Activated gamma-delta T cell treated with Interleukin-2 at 50 U/mL for 16 hours (primary cell): ENCODE measurements around the gene VIL1.

Experiments
- DNase-seq: peaks from one replicate; pipeline ENCODE4 v3.0.0-alpha.2; 2020

VIL1 gene

DNA sequence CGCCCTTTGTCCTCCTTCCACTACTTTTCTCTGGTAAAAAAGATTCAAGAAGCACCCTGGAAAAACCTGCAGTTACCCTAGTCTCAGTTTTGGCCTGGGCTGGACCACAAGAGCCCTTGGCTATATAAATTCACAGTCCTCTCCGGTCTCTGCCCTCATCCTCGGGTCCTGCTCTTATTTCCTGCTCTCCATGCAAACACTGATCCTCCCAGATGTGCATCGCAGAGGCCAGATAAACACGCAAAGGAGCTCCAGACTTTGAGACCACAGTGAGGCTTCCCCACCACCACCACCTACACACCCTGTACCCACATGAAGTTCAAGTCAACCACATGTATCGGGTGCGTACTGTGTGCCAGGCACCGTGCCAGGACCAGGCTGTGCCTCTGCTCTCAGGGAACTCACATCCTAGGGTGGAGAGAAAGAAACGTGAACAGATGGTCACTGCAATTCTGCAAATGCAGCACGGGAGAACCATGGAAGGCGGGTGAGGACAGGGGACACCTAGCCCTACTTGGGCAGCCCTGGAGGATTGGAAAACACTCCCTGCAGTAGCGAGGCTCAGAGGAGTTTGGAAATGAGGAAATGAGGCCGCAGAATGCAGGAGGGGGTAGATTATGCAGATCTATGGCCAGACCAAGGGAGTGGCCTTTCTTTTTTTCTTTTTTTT is 11.8 kb upstream of the VIL1 start:
- DNase-seq = peak; percentile 66

DNA sequence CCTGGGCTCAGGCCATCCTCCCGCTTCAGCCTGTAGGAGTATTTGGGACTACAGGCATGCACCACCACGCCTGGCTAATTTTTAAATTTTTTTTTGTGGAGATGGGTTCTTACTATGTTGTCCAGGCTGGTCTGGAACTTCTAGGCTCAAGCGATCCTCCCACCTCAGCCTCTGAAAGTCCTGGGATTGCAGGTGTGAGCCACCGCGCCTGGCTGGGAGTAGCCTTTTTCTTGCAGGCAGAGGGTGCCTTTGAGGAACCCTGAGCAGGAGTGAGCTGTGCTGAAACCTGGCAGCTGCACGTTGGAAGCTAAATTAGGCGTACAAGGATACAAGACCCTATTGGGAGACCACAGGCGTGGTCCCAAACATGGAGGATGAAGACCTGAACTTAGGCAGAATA is 11.2 kb upstream of the VIL1 start:
- no peak for DNase-seq

DNA sequence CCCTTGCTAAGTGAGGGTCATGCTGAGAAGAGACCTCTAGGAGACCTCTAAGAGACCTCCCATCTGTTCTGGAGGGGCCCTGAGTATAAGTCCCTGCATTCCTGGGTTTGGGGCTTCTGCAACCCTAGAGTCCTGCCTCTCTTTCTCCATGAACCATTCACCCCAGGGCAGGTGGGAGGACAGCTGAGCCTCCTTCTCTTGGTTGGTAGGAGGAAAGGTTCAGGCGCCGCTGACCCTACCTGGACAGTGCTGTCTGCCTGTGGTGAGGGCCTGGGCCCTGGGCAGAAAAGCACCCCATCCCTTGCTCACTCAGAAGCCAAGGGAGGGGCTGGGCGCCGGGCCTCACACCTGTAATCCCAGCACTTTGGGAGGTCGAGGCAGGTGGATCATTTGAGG is 604 bp upstream of the VIL1 start:
- no peak for DNase-seq

DNA sequence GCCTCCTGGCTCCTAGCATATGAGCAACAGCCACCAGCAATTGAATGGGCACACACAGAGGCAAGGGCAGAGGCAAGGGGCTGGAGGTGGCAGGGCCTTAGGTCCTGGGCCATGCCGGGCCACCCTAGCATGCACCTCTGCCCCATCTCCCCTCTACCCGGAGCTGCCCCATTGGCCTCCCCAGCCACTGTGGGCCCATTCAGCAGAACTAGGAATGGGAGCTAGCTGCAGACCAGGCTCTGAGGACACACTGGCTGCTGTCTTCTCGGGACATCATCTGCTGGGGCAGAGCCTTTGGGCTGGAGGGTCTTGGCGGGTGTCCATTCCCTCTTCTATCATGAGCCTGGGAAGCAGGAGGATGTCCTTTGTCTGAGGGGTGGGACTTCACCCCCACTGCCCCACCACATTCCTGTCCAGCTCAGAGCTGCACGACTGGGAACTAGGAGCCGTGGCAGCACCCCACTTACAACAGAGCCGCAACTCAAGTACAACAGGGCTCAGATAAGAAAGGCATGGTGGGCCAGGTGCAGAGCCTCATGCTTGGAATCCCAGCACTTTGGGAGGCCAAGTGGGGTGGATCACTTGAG is 800 bp downstream of the VIL1 start:
- DNase-seq = no peak

DNA sequence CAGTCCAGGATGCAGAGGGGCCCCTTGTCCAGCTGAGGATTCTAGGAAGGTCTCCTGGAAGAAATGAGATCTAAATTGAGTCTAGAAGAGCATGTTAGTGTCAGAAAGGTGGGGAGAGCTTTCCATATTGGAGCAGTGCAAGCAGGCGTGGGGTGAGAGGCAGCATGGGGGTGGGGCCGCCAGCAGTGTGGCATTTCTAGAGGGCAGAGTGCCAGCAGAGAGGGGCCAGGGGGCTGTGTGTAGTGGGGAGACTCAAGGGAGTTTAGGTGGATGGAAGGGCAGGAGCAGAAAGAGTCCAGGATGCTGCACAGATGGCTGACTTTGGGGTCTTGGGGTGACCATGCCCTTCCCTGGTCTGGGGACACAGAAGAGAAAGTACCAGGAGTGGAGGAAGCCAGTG is 2.1 kb downstream of the VIL1 start:
- no peak for DNase-seq

GRCh38 chr2:218422403-218423086 is 3.6 kb downstream of the VIL1 start:
- DNase-seq = no peak

DNA sequence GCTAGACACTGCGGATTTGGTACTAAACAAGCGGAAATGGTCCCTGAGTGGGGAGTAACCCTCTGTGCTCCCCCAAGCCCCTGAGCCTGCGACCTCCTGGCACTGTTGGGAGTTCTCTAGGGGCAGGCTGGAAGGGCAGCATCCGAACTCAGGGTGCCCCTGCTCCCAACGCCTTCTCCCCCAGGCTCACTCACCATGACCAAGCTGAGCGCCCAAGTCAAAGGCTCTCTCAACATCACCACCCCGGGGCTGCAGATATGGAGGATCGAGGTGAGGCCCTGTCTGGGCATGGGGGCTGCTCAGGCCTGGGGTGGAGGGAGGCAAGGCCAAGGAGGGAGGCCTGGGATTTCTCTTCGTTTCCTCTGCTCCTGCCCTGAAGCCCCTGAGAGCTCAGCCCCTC is 4.7 kb downstream of the VIL1 start:
- DNase-seq = no peak

DNA sequence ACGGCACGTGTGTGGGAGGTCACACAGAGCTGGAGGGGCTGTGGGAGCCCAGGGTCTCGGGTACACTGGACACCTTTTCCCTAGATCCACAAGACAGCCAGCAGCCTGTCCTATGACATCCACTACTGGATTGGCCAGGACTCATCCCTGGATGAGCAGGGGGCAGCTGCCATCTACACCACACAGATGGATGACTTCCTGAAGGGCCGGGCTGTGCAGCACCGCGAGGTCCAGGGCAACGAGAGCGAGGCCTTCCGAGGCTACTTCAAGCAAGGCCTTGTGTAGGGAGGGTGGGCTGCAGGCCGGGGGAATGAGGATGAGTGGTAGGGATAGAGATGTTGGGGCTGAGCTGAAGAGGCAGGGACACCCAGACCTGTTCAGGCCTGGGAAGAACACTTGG is 6.6 kb downstream of the VIL1 start:
- no peak for DNase-seq

GRCh38 chr2:218427741-218428140 is 8.8 kb downstream of the VIL1 start:
- DNase-seq = no peak

DNA sequence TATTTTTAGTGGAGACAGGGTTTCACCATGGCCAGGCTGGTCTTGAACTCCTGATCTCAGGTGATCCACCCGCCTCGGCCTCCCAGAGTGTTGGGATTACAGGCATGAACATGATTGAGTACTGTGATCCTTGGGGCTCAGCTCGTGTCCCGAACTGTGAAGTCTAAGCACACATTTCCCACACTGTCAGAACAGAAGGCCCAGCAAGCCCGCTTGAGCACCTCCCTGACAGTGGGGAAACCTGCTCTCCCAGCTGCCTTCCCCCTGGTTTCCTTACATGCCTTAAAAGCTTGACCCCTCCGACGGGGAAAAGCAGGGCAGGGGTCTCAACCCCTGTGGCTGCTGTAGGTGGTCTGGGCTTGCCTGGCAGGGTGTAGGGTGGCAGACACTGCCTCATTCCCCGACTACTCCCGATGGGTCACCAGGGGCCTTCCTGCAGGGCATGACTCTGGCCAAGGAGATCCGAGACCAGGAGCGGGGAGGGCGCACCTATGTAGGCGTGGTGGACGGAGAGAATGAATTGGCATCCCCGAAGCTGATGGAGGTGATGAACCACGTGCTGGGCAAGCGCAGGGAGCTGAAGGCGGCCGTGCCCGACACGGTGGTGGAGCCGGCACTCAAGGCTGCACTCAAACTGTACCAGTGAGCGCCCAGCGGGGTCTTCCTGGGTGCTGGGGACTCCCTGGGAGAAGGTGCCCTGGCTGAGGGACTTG is 10.1 kb downstream of the VIL1 start:
- DNase-seq = no peak

- DNase-seq = no peak
Measured at GRCh38 chr2:218429911-218430692, 11.2 kb downstream of the VIL1 start.

DNA sequence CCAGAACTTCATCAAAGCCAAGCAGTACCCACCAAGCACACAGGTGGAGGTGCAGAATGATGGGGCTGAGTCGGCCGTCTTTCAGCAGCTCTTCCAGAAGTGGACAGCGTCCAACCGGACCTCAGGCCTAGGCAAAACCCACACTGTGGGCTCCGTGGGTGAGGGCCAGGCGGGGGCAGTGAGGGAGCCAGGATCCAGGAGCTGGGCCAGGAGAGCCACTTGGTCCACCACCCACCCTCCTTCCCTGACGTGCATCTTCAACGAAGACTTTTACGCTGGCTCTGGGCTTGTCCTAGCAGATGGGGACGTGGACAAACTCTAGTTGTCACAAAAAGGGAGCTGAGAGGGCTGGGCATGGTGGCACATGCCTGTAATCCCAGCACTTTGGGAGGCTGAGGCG is 11.8 kb downstream of the VIL1 start:
- DNase-seq = no peak

- no peak for DNase-seq
Measured at GRCh38 chr2:218431878-218432277, 13.0 kb downstream of the VIL1 start.

DNA sequence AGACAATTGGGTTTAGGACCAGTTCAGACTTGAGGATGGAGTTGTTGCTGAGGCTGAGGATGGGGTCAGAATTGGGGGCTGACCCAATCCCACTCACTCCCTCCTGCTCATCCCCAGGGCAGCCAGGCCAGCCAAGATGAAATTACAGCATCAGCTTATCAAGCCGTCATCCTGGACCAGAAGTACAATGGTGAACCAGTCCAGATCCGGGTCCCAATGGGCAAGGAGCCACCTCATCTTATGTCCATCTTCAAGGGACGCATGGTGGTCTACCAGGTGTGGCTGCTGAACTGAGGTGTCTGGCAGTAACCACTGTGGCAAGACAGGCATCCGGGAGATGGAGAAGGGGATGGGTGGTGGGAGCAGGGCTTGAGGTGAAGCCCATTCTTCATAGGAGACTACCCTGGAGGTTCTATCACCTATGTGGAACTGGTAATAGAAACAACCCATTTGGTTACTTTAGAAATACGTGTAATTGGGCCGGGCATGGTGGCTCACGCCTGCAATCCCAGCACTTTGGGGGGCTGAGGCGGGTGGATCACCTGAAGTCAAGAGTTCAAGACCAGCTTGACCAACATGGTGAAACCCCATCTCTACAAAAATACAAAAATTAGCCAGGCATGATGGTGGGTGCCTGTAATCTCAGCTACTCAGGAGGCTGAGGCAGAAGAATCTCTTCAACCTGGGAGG is 13.9 kb downstream of the VIL1 start:
- DNase-seq = no peak

DNA sequence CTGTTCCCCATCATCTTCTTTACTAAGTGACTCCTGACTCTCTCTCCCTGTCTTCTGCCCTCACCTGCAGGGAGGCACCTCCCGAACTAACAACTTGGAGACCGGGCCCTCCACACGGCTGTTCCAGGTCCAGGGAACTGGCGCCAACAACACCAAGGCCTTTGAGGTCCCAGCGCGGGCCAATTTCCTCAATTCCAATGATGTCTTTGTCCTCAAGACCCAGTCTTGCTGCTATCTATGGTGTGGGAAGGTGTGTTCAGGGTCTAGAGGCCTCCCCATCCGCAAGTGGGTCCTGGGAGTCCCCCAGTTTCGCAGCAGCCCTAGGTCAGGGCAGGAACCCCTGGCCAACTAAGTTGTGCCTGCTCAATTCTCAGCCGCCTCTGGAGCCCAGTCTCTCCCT is 15.5 kb downstream of the VIL1 start:
- no peak for DNase-seq

DNA sequence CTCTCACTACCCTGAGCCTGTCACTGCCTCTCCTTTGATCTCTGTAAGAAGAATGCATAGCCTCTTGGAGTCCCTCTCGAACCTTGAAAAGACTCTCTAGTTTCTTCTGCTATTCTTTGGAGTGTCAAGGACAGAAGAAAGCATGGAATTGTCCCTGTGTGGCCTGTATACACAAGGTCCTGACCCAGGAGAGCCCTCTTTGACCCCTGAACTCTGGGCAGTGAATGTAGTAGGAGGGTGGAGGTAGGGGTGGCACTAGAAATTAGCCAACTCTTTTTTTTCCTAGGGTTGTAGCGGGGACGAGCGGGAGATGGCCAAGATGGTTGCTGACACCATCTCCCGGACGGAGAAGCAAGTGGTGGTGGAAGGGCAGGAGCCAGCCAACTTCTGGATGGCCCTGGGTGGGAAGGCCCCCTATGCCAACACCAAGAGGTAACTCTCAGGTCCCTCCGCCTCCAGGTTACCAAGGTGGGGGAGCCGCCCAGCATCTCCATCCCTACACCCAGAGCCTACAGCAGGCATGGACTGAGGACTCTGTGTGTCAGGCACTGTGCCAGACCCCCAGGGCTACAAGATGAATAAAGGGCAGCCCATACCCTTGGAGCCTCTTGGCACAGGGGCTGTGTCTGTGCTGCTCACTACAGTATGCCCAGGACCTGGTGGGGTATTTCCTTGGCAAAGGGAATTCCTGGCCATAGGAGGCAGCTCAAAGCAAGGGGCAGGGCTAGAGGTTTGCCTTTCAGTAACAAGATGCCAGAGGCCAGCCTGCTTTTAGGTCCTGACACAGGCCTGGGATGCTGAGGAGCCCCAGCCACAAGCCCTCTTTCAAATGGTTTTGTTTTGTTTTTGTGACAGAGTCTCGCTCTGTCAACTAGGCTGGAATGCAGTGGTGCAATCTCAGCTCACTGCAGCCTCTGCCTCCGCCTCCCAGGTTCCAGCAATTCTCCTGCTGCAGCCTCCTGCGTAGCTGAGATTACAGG is 16.4 kb downstream of the VIL1 start:
- no peak for DNase-seq

GRCh38 chr2:218436992-218437391 is 18.1 kb downstream of the VIL1 start:
- DNase-seq = no peak

- no peak for DNase-seq
Measured at GRCh38 chr2:218437969-218438368, 19.0 kb downstream of the VIL1 start.

- DNase-seq = no peak
Measured at GRCh38 chr2:218438596-218438995, 19.7 kb downstream of the VIL1 start.

GRCh38 chr2:218444692-218445357 is 25.9 kb downstream of the VIL1 start:
- no peak for DNase-seq

- no peak for DNase-seq
Measured at GRCh38 chr2:218445602-218446001, 26.7 kb downstream of the VIL1 start.
